Cardiac fibroblast (primary cell): ENCODE results near the gene SEMA4D.

Source experiments
- DNase-seq, 2 donors: peaks; one replicate each; pipeline versions ENCODE4 v3.0.0 to v3.0.0-alpha.2; 2010; ENCODE audit warnings: low read depth in 2 of 2
- H3K4me3 ChIP-seq, 2 donors: replicated peaks in 1 of 2; 1 replicate in 1 of 2; 2 replicates in 1 of 2; pipeline ENCODE4 v1.5.1; 2011; ENCODE audit warnings: low read depth in 2 of 2, low read length in 2 of 2, mild to moderate bottlenecking in 2 of 2, moderate library complexity in 1 of 2
- TF ChIP-seq, protein P1 (sequence below): IDR thresholded peaks from one replicate; pipeline ENCODE4 v1.5.1; 2011; ENCODE audit warnings: low read depth, mild to moderate bottlenecking, low read length, inconsistent platforms

SEMA4D gene

DNA sequence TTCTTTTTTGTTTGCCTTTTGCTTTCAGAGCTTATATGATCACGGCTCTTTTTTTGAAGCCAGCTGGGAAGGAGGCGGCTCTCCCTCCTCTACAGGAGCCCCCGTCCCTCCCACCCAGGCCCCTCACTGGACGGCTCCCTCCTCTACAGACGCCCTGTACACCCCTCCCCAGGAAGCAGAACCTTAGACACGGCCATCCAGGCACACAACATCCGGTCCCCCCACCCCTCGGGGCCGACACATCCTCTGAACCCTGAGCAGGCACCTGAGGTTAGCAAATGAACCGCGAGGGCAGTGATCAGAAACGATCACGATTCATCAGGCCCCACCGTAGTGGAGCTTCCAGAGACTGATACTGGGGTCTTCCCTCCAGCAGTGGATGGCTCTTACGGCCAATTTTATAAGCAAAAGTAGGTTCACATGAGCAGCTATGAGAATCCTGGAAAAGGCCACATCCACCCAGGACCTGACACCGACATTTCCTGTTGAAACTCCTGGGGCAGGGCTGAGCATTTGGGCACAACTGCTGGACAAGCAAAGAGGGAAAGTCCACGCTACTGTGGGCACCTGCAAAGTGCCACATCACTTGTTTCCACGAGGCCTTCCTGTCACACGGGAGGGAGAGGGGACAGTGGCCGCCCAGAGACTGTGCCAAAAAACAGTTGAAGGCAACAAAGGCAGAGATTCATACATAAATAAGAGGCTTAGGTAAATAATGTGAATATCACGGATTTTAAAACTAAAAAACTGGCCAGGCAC is 78.9 kb downstream of the SEMA4D start:
- no peak overlapping the region for H3K4me3 ChIP-seq
- TF ChIP-seq, protein P1, sequence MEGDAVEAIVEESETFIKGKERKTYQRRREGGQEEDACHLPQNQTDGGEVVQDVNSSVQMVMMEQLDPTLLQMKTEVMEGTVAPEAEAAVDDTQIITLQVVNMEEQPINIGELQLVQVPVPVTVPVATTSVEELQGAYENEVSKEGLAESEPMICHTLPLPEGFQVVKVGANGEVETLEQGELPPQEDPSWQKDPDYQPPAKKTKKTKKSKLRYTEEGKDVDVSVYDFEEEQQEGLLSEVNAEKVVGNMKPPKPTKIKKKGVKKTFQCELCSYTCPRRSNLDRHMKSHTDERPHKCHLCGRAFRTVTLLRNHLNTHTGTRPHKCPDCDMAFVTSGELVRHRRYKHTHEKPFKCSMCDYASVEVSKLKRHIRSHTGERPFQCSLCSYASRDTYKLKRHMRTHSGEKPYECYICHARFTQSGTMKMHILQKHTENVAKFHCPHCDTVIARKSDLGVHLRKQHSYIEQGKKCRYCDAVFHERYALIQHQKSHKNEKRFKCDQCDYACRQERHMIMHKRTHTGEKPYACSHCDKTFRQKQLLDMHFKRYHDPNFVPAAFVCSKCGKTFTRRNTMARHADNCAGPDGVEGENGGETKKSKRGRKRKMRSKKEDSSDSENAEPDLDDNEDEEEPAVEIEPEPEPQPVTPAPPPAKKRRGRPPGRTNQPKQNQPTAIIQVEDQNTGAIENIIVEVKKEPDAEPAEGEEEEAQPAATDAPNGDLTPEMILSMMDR = no peak
- no peak for DNase-seq

DNA sequence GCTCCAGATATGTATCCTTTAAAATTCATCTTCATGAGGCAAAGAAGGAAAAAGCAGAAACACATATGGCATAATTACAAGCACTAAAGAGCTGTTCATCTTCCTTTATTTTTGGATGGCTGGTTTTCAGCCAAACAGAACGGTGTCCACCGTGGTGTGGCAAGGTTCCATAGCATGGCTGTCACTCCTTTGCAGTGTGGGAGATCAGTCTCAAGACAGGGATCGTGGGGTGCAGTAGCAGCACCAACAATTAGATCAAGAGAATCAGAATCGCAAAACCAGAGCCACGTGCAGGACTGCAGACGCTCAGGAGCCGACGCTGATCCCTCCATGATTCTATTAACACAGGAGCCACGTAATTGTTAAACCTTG is 79.5 kb downstream of the SEMA4D start:
- H3K4me3 ChIP-seq = no peak overlapping the region
- no peak for DNase-seq

DNA sequence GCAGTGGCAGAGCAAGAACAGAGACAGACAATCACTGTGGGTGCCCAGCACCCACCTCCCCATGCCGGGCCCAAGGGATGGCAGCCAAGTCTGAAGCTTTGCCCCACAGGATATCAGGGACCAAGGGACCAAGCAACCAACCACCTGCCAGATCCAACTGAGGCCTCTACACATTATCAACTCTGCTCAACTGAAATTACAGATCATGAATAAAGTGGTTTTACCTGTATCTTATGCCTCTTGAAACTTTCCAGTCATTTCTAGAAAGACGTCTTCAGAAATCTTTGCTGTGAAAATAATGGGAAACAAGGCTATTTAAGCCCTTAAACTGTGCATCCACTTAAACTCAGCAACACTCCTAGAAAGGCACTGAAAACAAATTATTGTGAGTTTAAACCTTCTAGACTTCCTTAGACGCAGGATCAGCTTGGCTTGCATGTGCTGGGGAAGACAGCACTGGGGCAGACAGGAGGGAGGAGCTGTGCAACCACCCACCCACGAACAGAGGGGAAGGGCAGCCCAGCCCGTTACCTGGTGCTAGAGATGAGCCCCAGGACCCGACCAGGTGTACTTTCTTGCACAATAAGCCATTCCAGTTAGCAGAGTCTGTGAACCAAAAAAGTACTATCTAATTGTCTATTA is 80.0 kb downstream of the SEMA4D start:
- no peak overlapping the region for H3K4me3 ChIP-seq
- no peak for DNase-seq
- TF ChIP-seq, protein P1 = no peak

More for the DNA sequence above, 79.5 kb downstream of the SEMA4D start:
- TF ChIP-seq, protein P1 = no peak

DNA sequence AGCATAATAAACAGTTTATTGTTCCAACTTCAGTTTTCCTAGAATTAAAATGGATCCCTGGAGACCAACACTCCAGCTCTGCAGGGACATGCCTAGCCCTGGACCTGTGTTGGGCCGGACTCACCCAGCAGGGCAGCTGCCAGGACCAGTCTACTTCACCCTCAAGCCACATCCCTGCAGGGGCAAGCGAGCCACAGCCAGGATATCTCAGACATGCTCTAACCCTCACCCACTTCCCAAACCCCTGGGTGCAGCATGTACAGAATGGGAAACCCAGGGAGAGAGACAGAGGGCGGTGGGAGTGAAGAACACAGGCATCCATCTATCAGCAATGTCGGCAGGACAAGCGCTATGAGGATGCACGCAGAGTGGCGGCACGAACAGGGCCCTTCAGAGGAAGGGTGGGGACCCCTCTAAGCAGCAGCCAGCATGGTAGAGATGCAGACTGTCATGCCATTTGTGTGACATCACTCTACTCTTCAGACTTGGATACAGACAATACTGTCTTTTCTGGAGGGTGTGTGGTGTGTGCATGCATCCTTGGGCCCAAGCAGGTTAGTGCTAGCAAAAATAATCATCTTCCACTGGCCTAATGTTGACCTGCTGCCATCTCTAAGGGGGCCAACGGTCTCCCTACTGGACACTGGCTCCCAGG is 83.1 kb downstream of the SEMA4D start:
- TF ChIP-seq, protein P1 = no peak
- H3K4me3 ChIP-seq = no peak overlapping the region
- DNase-seq = no peak

DNA sequence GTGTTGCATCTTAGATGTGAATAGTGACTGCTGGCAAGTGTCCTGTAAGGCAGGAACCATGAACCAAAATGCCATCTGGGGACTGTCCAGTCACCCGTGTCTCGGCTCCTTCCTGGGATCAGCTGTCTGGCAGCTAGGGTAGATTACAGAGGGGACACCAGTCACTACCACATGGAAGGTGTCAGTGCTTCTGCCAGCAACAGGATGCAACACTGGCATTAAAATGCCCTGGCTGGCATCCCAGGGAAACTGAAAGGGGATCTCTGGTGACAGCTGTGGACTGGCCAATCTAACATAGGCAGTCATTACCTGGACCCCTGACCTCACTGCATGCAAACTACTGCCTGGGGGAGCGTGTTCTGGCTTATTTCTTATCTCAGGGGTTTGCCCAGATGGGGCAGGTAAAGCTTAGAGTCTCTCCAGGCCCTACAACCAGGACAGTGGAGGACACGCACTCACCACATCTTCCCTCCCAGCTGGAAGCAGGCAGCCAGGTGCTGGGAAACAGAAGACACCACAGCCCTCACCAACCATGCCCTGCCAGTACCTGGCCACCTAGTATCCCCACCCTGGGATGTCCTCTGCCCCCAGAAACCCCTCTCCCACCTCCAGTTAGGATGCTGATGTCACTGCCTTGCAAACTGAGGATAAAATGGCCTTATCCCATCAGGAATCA is 83.8 kb downstream of the SEMA4D start:
- TF ChIP-seq, protein P1 = no peak
- no peak for DNase-seq
- no peak overlapping the region for H3K4me3 ChIP-seq

DNA sequence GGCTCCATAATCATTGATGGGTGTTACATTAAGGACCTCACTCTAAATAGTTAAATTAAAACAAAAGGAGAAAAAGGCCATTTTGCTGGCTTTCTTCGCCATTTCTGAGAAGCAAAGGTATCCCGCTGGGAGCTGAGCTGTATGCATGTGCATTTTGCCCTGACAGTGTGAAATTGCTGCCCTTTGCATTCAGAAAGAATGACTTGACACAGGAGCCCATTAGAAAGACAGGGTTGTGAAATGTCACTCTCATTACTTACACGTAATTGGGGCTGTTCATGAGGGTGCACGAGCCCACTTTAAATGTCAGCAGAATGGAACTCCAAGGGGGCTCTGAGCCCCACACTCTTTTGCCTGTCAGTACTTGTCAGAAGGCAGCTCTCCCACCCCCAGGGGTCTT is 85.0 kb downstream of the SEMA4D start:
- TF ChIP-seq, protein P1 = no peak
- DNase-seq = no peak
- H3K4me3 ChIP-seq = no peak overlapping the region
